OCI-LY3 (cell line): ENCODE data around the gene ITPA.
"Not testable (repeated sequence)": the region's sequence is repeated elsewhere in the genome, so short reads cannot be mapped to it uniquely, and the experiment has no call there.

Source experiments
- H2AFZ ChIP-seq: fragments of 200-600, 300-600 bp; shearing (Covaris generic); 2 replicates; pipeline ENCODE4 v1.6.0; 2014; ENCODE audit warnings: antibody characterized with exemption, low read depth, low read length
- H3K27ac ChIP-seq: fragments of 200-600, 300-600 bp; sonication (generic); 2 replicates; pipeline ENCODE4 v1.5.1; 2014; ENCODE audit warnings: mild to moderate bottlenecking, low read length, moderate library complexity, mixed read lengths
- H3K27me3 ChIP-seq: fragments of 200-600, 300-600 bp; sonication (generic); 2 replicates; pipeline ENCODE4 v1.6.1; 2014; ENCODE audit warnings: low read depth, low read length, mixed read lengths
- H3K36me3 ChIP-seq: fragments of 200-600, 300-600 bp; sonication (generic); replicated peaks from 2 replicates; pipeline ENCODE3; 2014; ENCODE audit warnings: low read depth, low read length, mixed read lengths
- H3K4me1 ChIP-seq: fragments of 300-600, 200-600 bp; sonication (generic); 2 replicates; pipeline ENCODE4 v1.6.1; 2014; ENCODE audit warnings: low read length, mixed read lengths
- H3K4me2 ChIP-seq: fragments of 200-600, 300-600 bp; sonication (generic); 2 replicates; pipeline ENCODE4 v1.6.1; 2014; ENCODE audit warnings: low read length, mixed read lengths
- H3K4me3 ChIP-seq: fragments of 300-600, 200-600 bp; sonication (generic); 2 replicates; pipeline ENCODE4 v1.5.1; 2014; ENCODE audit warnings: antibody characterized with exemption, mild to moderate bottlenecking, low read length, moderate library complexity
- H3K79me2 ChIP-seq: fragments of 300-600, 200-600 bp; shearing (Covaris generic); 2 replicates; pipeline ENCODE4 v1.6.1; 2014; ENCODE audit warnings: mild to moderate bottlenecking, low read length, mixed read lengths
- H3K9ac ChIP-seq: fragments of 300-600, 200-600 bp; shearing (Covaris generic); 2 replicates; pipeline ENCODE4 v1.6.0; 2014; ENCODE audit warnings: mild to moderate bottlenecking, low read length, moderate library complexity
- H3K9me3 ChIP-seq: fragments of 200-600, 300-600 bp; shearing (Covaris generic); 2 replicates; pipeline ENCODE4 v1.6.1; 2014; ENCODE audit warnings: low read length, mixed read lengths; ENCODE audit not compliant: insufficient read depth
- H4K20me1 ChIP-seq: fragments of 200-600, 300-600 bp; sonication (generic); 2 replicates; pipeline ENCODE4 v1.6.1; 2016; ENCODE audit warnings: low read length, mixed read lengths; ENCODE audit not compliant: insufficient read depth
- CTCF ChIP-seq: fragments of 200-600, 300-600 bp; sonication (generic); IDR thresholded peaks from 2 replicates; pipeline ENCODE4 v1.5.1; 2014; ENCODE audit warnings: antibody characterized with exemption, low read length, low read depth
- EZH2phosphoT487 ChIP-seq: fragments of 200-600 bp; shearing (Covaris generic); IDR thresholded peaks from 2 replicates; pipeline ENCODE4 v1.6.1; 2018; ENCODE audit warnings: antibody characterized with exemption, mixed run types, low read depth

ITPA gene

GRCh38 chr20:3209946-3210317 is 634 bp downstream of the ITPA start:
- H3K4me2 ChIP-seq, result peak overlapping the region; percentile 91
- H3K9ac ChIP-seq, result peak overlapping the region; percentile 98
- peak overlapping the region; percentile 78; the same call in 1 of the 2 replicates for H2AFZ ChIP-seq
- H3K4me3 ChIP-seq, result peak overlapping the region; percentile 98
- H3K9me3 ChIP-seq, result no peaks in the 10 kb centered on the region
- peaks cover 13% of the 10 kb centered on the region for H3K36me3 ChIP-seq
- H3K4me1 ChIP-seq, result peaks cover 13% of the 10 kb centered on the region
- no peaks in the 10 kb centered on the region for H3K27me3 ChIP-seq
- no peak for TF ChIP-seq CTCF
- no peak for TF ChIP-seq EZH2phosphoT487
- peaks cover 56% of the 10 kb centered on the region for H3K79me2 ChIP-seq
- H3K27ac ChIP-seq, result peak overlapping the region; percentile 71
- no peaks in the 10 kb centered on the region for H4K20me1 ChIP-seq

GRCh38 chr20:3210346-3210745 is 1.0 kb downstream of the ITPA start:
- no peaks in the 10 kb centered on the region for H3K27me3 ChIP-seq
- peaks cover 14% of the 10 kb centered on the region for H3K36me3 ChIP-seq
- no peak overlapping the region for H3K27ac ChIP-seq
- H3K9me3 ChIP-seq, result no peaks in the 10 kb centered on the region
- peaks cover 56% of the 10 kb centered on the region for H3K79me2 ChIP-seq
- H4K20me1 ChIP-seq, result no peaks in the 10 kb centered on the region
- peak overlapping the region; percentile 91 for H3K4me2 ChIP-seq
- peaks cover 13% of the 10 kb centered on the region for H3K4me1 ChIP-seq
- peak overlapping the region; percentile 98 for H3K9ac ChIP-seq
- TF ChIP-seq CTCF (no peak), EZH2phosphoT487 (no peak)
- no peak overlapping the region for H2AFZ ChIP-seq
- peak overlapping the region; percentile 98 for H3K4me3 ChIP-seq

GRCh38 chr20:3213226-3213625 is 3.9 kb downstream of the ITPA start:
- H3K9ac ChIP-seq, result no peak overlapping the region
- no peaks in the 10 kb centered on the region for H3K9me3 ChIP-seq
- H3K4me1 ChIP-seq, result peaks cover 12% of the 10 kb centered on the region
- H4K20me1 ChIP-seq, result 0 out of 2 replicates have a peak, but pooled peaks cover 3% of the 10 kb centered on the region
- TF ChIP-seq EZH2phosphoT487, result no peak
- TF ChIP-seq CTCF, result no peak
- no peak overlapping the region for H3K4me3 ChIP-seq
- H2AFZ ChIP-seq, result no peak overlapping the region
- no peak overlapping the region for H3K27ac ChIP-seq
- peaks cover 17% of the 10 kb centered on the region for H3K36me3 ChIP-seq
- H3K27me3 ChIP-seq, result no peaks in the 10 kb centered on the region
- no peak overlapping the region for H3K4me2 ChIP-seq
- peaks cover 54% of the 10 kb centered on the region for H3K79me2 ChIP-seq

GRCh38 chr20:3215359-3215917 is 6.1 kb downstream of the ITPA start:
- not testable (repeated sequence) for H3K9me3 ChIP-seq, H3K27me3 ChIP-seq, H3K4me3 ChIP-seq, H4K20me1 ChIP-seq, H2AFZ ChIP-seq, H3K4me2 ChIP-seq, H3K9ac ChIP-seq, H3K27ac ChIP-seq, H3K4me1 ChIP-seq
- peaks cover 33% of the 10 kb centered on the region for H3K79me2 ChIP-seq
- H3K36me3 ChIP-seq, result peaks cover 21% of the 10 kb centered on the region
